GM19023 (cell line): Measurements from ENCODE around the gene FAM53A.

Experiments
- ATAC-seq: cut with Tn5 transposase; IDR thresholded peaks from one replicate; pipeline ENCODE4 v1.9.1; 2021; ENCODE audit warnings: mild to moderate bottlenecking, moderate library complexity; ENCODE audit not compliant: unreplicated experiment

The FAM53A gene, protein sequence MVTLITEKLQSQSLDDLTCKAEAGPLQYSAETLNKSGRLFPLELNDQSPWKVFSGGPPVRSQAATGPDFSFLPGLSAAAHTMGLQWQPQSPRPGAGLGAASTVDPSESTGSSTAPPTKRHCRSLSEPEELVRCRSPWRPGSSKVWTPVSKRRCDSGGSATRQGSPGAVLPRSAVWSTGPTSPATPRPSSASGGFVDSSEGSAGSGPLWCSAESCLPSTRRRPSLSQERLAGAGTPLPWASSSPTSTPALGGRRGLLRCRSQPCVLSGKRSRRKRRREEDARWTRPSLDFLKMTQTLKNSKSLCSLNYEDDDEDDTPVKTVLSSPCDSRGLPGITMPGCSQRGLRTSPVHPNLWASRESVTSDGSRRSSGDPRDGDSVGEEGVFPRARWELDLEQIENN

GRCh38 chr4:1683736-1684505 is at the start of gene FAM53A:
Gene FAM53A (minus strand): TSS chr4:1684313. CDS start chr4:1668741, 15,572 bp downstream.
- ATAC-seq: peak; percentile 91

GRCh38 chr4:1732911-1733310 is 48.8 kb upstream of the FAM53A start:
- ATAC-seq: no peak

DNA sequence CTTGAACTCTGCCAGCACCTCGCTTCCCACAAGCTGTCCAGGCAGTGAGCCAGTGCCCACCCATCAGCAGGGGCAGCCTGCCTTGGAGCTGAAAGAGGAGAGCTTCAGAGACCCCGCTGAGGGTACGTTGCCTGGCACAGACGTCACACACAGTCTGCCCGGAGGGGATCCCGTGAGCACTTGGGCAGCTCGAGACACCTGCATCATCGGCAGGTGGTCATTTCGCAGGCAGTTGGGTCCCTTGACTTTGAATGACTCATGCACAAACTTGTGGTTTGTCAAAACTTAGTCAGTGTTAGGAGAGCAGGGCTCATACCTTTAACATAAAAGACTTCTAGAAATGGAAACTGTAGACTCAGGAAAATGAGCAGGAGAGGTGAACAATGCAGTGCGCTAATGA is 47.1 kb upstream of the FAM53A start:
- no peak for ATAC-seq

DNA sequence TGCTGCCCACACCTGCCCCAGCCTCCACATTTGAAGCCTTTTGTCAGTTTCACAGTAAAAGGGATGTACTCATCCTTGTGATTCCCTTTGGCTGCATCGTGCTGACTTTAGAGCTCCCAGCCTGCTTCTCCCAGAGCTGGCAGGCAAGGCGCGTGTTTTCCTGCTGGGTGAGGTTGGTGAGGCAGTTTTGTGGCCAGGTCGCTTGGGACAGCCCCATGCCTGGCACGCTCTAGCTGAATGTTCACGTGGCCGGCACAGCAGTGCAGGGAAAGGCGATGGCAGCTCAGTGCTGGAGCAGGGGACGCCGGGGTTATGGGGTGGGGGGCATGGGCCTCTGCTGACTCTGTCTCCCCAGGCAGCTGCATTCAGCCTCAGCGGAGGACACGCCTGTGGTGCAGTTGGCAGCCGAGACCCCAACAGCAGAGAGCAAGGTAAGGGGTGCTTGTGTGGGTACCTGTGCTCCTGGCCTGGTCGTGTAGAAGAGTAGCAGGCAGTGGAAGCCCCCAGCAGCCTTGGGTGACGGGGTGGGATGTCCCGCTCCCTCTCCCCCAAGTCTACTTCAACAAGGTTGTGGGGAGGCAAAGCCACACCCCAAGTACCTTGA is 46.5 kb upstream of the FAM53A start:
- ATAC-seq: no peak

DNA sequence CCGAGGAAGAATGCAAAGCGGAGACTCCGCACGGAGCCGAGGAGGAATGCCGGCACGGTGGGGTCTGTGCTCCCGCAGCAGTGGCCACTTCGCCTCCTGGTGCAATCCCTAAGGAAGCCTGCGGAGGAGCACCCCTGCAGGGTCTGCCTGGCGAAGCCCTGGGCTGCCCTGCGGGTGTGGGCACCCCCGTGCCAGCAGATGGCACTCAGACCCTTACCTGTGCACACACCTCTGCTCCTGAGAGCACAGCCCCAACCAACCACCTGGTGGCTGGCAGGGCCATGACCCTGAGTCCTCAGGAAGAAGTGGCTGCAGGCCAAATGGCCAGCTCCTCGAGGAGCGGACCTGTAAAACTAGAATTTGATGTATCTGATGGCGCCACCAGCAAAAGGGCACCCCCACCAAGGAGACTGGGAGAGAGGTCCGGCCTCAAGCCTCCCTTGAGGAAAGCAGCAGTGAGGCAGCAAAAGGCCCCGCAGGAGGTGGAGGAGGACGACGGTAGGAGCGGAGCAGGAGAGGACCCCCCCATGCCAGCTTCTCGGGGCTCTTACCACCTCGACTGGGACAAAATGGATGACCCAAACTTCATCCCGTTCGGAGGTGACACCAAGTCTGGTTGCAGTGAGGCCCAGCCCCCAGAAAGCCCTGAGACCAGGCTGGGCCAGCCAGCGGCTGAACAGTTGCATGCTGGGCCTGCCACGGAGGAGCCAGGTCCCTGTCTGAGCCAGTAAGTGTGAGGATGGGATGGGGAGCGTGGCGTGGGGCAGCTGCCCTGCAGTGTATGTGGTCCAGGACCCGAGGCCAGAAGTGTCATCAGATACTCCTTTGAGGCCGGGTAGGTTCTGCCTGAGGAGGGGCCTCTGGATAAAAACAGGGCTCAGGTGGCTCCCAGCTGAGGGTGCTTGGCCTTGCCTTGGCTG is 44.2 kb upstream of the FAM53A start:
- ATAC-seq: no peak

- no peak for ATAC-seq
Observed at GRCh38 chr4:1727117-1728031, 43.3 kb upstream of the FAM53A start.

DNA sequence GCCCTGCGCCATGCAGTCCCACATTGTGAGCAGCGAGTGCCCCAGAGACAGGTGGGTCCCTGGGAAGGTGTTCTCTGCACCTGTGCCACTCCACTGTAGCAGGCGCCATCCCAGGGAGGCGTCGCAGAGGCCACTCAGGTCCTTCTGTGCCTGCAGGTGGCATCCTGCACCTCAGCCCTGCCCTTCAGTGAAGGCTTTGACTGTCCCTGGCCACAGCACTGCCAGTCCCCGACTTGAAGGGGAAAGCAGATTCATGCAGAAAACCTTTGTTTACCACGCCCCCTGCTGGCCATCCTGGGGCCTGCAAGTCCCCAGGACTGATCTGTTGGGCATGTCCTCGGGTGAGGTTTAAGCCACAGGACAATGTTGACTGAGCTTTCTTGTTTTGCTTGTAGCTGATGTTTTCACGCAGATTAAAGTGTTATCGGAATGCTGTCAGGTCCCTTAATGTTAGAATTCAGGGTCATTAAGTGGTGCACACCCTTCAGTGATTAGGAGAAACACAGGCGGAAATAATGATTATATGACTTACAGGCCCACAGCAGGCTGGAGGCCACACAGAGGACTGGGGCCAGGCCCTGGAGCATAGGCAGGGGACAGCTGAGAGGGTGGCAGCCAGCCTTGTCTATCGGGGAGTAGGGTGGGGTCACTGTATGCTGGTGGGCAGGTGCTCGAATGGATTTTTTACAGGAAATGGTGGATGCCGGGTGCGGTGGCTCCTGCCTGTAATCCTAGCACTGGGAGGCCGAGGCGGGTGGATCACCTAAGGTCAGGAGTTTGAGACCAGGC is 42.2 kb upstream of the FAM53A start:
- ATAC-seq: peak; percentile 30

DNA sequence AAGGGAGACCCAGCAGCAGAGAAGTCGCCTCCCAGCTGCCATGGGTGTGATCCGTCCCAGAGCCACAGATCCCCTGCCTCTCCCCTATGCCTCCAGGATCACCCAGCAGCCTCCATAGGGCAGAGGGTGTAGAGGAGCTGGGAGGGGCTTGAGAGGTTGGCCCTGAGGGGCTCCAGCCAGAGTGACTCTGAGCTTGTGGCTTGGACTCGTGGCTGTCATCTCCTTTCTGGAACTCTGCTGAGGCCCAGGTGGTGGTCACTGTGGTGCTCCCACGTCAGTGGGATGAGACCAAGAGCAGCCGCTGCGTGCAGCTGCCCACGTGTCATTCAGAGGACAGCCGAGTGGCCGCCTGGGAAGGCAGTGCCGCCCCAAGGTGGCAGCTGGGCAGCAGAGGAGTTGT is 41.4 kb upstream of the FAM53A start:
- ATAC-seq: no peak

DNA sequence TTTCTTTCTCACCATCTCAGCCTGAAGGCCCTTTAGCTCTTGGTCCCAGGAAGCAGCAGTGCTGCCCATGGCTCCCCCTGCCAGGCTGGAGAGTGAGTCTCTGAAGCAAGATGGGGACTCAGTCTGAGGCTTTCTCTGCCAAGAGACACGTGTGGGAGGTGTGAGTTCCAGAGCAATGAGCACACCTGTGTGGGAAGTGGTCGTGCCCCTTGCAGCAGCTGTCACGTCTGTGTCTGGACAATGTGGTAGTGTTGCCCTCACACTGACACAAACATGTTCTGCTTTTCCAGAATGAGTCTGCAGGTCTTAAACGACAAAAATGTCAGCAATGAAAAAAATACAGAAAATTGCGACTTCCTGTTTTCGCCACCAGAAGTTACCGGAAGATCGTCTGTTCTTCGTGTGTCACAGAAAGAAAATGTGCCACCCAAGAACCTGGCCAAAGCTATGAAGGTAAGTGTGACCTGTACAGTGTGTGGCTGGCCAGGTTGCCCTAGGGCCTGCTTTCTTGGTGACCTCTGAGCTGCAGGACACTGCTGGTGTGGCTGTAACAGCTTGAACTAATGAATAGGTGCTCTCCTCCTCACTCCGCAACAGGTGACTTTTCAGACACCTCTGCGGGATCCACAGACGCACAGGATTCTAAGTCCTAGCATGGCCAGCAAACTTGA is 39.2 kb upstream of the FAM53A start:
- ATAC-seq: no peak

DNA sequence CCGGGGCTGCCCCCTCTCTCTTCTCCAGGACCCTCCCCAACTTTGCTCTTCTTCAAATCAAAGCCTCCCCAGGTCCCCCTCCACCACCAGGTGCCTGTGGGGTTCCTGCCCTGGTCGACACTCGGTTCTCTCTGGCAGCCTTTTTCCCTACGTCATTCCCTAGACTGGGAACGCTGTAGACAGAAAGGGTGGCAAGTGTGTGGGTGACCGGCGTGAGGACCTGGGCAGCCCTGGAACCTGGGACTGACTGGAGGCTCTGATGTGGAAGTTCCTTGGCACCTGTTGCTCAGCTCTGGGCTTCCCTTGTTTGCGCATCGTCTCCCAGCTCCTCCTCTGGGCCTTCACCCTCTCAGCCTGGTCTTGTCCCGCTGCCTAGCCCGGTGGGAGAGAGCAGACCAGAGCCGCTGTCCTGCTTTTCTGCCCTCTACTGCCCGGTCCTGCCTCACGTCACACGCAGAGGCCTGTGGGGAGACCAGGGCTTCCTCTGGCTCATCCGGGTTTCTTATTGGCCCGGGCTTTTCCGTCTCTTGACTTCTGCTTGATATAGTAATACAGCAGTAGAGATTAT is 38.5 kb upstream of the FAM53A start:
- ATAC-seq: no peak

- peak; percentile 3 for ATAC-seq
Observed at GRCh38 chr4:1721666-1722550, 37.8 kb upstream of the FAM53A start.

- peak; percentile 80 for ATAC-seq
Observed at GRCh38 chr4:1721003-1721665, 37.0 kb upstream of the FAM53A start, which contains the start of the genes TACC3 and TMEM129. Gene TACC3 (plus strand): TSS chr4:1721521. CDS start chr4:1723422, 1,901 bp downstream. Gene TMEM129 (minus strand): TSS chr4:1721323. CDS start chr4:1720837, 486 bp downstream.

DNA sequence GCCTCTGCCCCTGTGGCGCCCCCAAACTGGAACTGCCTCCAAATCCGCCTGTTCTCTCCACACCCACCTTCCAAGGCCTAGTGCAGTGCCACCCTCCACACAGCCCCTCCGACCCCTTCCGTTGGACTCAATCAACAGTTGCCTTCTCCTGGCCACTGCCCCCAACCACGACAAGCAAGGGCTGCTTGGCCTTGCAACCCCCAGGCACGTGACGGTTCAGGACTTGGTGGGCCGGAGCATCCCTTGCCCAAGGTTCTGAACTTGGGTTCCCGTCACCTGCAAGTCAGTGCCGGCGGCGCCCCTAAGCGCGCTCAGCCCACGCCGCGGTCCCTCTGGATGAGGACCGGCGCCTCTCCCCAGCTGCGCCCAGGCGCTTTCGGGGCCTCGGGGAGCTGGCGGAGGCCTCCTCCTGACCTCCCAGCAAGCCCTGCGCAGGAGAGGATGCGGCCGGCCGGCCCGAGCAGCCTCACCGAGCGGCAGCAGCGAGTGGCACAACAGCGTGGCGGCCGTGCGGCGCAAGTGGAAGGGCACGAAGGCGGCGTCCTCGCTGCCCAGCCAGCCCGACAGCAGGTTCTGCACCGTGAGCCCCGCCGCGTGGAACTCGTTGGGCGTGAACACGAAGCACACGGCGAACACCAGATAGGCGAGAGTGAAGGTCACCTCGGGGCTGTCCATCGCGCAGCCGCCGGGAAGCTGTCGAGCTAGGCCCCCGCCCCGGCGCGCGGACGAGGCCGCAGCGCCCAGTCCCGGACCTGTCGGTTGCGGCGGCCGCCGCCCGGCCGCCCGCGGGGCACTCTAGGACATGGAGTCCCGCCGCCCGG is 36.3 kb upstream of the FAM53A start:
- ATAC-seq: peak; percentile 12

DNA sequence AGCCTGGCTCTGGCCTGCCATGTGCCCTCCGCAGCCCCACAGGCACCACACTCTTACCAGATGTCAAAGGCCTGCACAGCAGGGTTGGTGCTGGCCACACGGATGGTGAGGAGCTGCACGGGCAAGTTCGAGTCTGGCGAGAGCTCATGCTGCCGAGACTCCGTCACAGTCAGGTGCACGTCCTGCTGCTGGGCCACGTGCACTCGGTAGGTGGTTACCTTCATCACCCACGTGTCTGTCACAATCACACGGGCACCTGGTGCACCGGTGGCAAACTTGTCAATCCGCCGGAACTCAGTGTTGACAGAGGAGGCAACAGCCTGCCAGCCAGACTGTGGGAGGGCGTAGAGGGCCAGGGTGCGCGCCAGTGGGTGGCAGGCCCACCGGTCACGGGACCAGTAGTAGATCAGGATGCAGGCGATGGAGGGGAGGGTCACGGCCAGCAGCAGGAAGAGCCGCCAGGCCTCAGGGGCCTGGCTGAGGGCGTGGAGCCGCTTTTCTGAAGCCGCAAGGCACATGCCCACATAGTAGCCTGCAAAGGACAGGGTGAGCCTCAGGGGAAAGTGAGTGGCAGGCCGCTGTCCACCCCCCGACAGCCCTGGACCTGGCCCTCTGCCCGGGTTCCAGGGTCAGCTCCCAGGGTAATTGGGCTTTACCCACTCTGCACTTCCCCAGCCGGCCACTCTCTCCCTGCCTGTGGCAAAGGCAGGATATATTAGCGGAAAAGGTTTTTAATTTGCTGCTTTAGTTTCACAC is 34.2 kb upstream of the FAM53A start:
- ATAC-seq: no peak
